Astrocyte of the spinal cord (primary cell): ENCODE measurements around the gene PLCXD3.

Source experiments
- DNase-seq: peaks from one replicate; pipeline ENCODE4 v3.0.0; 2011; ENCODE audit warnings: low read depth, low spot score
- H3K4me3 ChIP-seq: 2 replicates; pipeline ENCODE4 v1.5.1; 2011; ENCODE audit warnings: low read depth, mild to moderate bottlenecking, low read length, moderate library complexity
- CTCF ChIP-seq: IDR thresholded peaks from 2 replicates; pipeline ENCODE4 v1.5.1; 2012; ENCODE audit warnings: low read depth, mild to moderate bottlenecking, low read length, inconsistent platforms
- in situ Hi-C: cut with HindIII; loops from 2 replicates; pipeline ENCODE4 v1.10.0; 2017; ENCODE audit warnings: low sequenced_read_pairs

Gene PLCXD3

GRCh38 chr5:41537581-41537980 is 27.2 kb upstream of the PLCXD3 start:
- no peak for TF ChIP-seq CTCF
- DNase-seq: no peak
- in situ Hi-C loops: no loop called here
- H3K4me3 ChIP-seq: no peak overlapping the region

GRCh38 chr5:41532485-41532884 is 22.1 kb upstream of the PLCXD3 start:
- no peak for TF ChIP-seq CTCF
- no peak overlapping the region for H3K4me3 ChIP-seq
- no peak for DNase-seq
- in situ Hi-C loops: no loop called here

GRCh38 chr5:41527201-41527779 is 16.9 kb upstream of the PLCXD3 start:
- DNase-seq: peak; percentile 95
- no peak for TF ChIP-seq CTCF
- H3K4me3 ChIP-seq: no peak overlapping the region
- in situ Hi-C loops: no loop called here

GRCh38 chr5:41526699-41527098 is 16.3 kb upstream of the PLCXD3 start:
- DNase-seq: no peak
- no peak overlapping the region for H3K4me3 ChIP-seq
- in situ Hi-C loops: no loop called here
- TF ChIP-seq CTCF: no peak

GRCh38 chr5:41524174-41524573 is 13.8 kb upstream of the PLCXD3 start:
- H3K4me3 ChIP-seq: no peak overlapping the region
- in situ Hi-C loops: no loop called here
- no peak for DNase-seq
- TF ChIP-seq CTCF: peak; percentile 15

- in situ Hi-C loops: no loop called here
- no peak for DNase-seq
- no peak for TF ChIP-seq CTCF
- H3K4me3 ChIP-seq: no peak overlapping the region
These were observed 11.9 kb upstream of the PLCXD3 start for GRCh38 chr5:41522193-41522786.

- in situ Hi-C loops: no loop called here
- H3K4me3 ChIP-seq: no peak overlapping the region
- TF ChIP-seq CTCF: peak; percentile 6
- DNase-seq: no peak
These were observed 9.4 kb upstream of the PLCXD3 start for GRCh38 chr5:41519801-41520200.
